CD4-positive, alpha-beta T cell treated with Interleukin-6 at 100 ng/mL for 8 hours (primary cell): ENCODE measurements around the gene PHC3.
"Not testable (repeated sequence)": the region's sequence is repeated elsewhere in the genome, so short reads cannot be mapped to it uniquely, and the experiment has no call there.

Experiments used
- DNase-seq: peaks from one replicate; pipeline ENCODE4 v3.0.0-alpha.2; 2020; ENCODE audit warnings: mixed read lengths, low spot score

The PHC3 gene

GRCh38 chr3:170180908-170181885 lies at the start of gene PHC3:
TSS of gene PHC3 (minus strand) at chr3:170181733. CDS start at chr3:170181715, 18 bp downstream.
- peak; percentile 92 for DNase-seq

- no peak for DNase-seq
Observed at GRCh38 chr3:170228093-170228766, 46.7 kb upstream of the PHC3 start.

GRCh38 chr3:170226426-170226960 lies 45.0 kb upstream of the PHC3 start:
- no peak for DNase-seq

- DNase-seq = no peak
Observed at GRCh38 chr3:170225166-170225565, 43.6 kb upstream of the PHC3 start.

- DNase-seq = peak; percentile 31
Observed at GRCh38 chr3:170222647-170223541, 41.4 kb upstream of the PHC3 start.

- peak; percentile 92 for DNase-seq
Observed at GRCh38 chr3:170221924-170222646, 40.6 kb upstream of the PHC3 start, which contains the start of gene PRKCI. TSS of gene PRKCI (plus strand) at chr3:170222424. CDS start at chr3:170222670, 246 bp downstream.

GRCh38 chr3:170220871-170221270 lies 39.3 kb upstream of the PHC3 start:
- DNase-seq = no peak

GRCh38 chr3:170219850-170220249 lies 38.3 kb upstream of the PHC3 start:
- no peak for DNase-seq

- no peak for DNase-seq
Observed at GRCh38 chr3:170211668-170212067, 30.1 kb upstream of the PHC3 start.

- DNase-seq = no peak
Observed at GRCh38 chr3:170207717-170208116, 26.2 kb upstream of the PHC3 start.

GRCh38 chr3:170206164-170206762 lies 24.7 kb upstream of the PHC3 start:
- not testable (repeated sequence) for DNase-seq

- no peak for DNase-seq
Observed at GRCh38 chr3:170205302-170205701, 23.8 kb upstream of the PHC3 start.

- DNase-seq = no peak
Observed at GRCh38 chr3:170204509-170204908, 23.0 kb upstream of the PHC3 start.

- no peak for DNase-seq
Observed at GRCh38 chr3:170204023-170204472, 22.5 kb upstream of the PHC3 start.

- no peak for DNase-seq
Observed at GRCh38 chr3:170203457-170203856, 21.9 kb upstream of the PHC3 start.

GRCh38 chr3:170201527-170201926 lies 20.0 kb upstream of the PHC3 start:
- DNase-seq = no peak

GRCh38 chr3:170200987-170201386 lies 19.5 kb upstream of the PHC3 start:
- DNase-seq = no peak

- no peak for DNase-seq
Observed at GRCh38 chr3:170196833-170197232, 15.3 kb upstream of the PHC3 start.

GRCh38 chr3:170195759-170196158 lies 14.2 kb upstream of the PHC3 start:
- DNase-seq = not testable (repeated sequence)
